CD4-positive, alpha-beta T cell treated with Interleukin-17A for 1 hour (primary cell): ENCODE results near the gene SETD2.
"Not testable (repeated sequence)": the region's sequence is repeated elsewhere in the genome, so short reads cannot be mapped to it uniquely, and the experiment has no call there.

Experiments used
- DNase-seq: peaks from one replicate; pipeline ENCODE4 v3.0.0-alpha.2; 2020

Gene SETD2

GRCh38 chr3:47164007-47164881 is at the start of gene SETD2:
Gene SETD2, minus strand, starts transcription at chr3:47164113. Its CDS starts 189 bp downstream, at chr3:47163924.
- peak; percentile 90 for DNase-seq

GRCh38 chr3:47210863-47211405 is 47.0 kb upstream of the SETD2 start:
- DNase-seq, result no peak

- DNase-seq, result not testable (repeated sequence)
Observed at GRCh38 chr3:47206022-47206421, 42.1 kb upstream of the SETD2 start.

- DNase-seq, result no peak
Observed at GRCh38 chr3:47204875-47205274, 41.0 kb upstream of the SETD2 start.

GRCh38 chr3:47202542-47202941 is 38.6 kb upstream of the SETD2 start:
- no peak for DNase-seq

- DNase-seq, result no peak
Observed at GRCh38 chr3:47197287-47197686, 33.4 kb upstream of the SETD2 start.

GRCh38 chr3:47194994-47195393 is 31.1 kb upstream of the SETD2 start:
- no peak for DNase-seq

GRCh38 chr3:47193871-47194859 is 30.3 kb upstream of the SETD2 start:
- DNase-seq, result no peak

GRCh38 chr3:47186285-47186684 is 22.4 kb upstream of the SETD2 start:
- DNase-seq, result no peak

- not testable (repeated sequence) for DNase-seq
Observed at GRCh38 chr3:47181685-47182084, 17.8 kb upstream of the SETD2 start.

- DNase-seq, result not testable (repeated sequence)
Observed at GRCh38 chr3:47180011-47180410, 16.1 kb upstream of the SETD2 start.

- DNase-seq, result no peak
Observed at GRCh38 chr3:47176582-47176981, 12.7 kb upstream of the SETD2 start.

- peak; percentile 72 for DNase-seq
Observed at GRCh38 chr3:47163169-47164006, 525 bp downstream of the SETD2 start.

- DNase-seq, result peak; percentile 3
Observed at GRCh38 chr3:47162697-47163168, 1.2 kb downstream of the SETD2 start.

- DNase-seq, result peak; percentile 13
Observed at GRCh38 chr3:47161983-47162696, 1.8 kb downstream of the SETD2 start.

- no peak for DNase-seq
Observed at GRCh38 chr3:47159820-47160219, 4.1 kb downstream of the SETD2 start.

- DNase-seq, result no peak
Observed at GRCh38 chr3:47158208-47158607, 5.7 kb downstream of the SETD2 start.

- no peak for DNase-seq
Observed at GRCh38 chr3:47156396-47156795, 7.5 kb downstream of the SETD2 start.

GRCh38 chr3:47152578-47152977 is 11.3 kb downstream of the SETD2 start:
- no peak for DNase-seq

GRCh38 chr3:47151836-47152235 is 12.1 kb downstream of the SETD2 start:
- no peak for DNase-seq

GRCh38 chr3:47149339-47149933 is 14.5 kb downstream of the SETD2 start:
- no peak for DNase-seq
